ENCODE measurements around the gene NLGN2.

The NLGN2 gene

DNA sequence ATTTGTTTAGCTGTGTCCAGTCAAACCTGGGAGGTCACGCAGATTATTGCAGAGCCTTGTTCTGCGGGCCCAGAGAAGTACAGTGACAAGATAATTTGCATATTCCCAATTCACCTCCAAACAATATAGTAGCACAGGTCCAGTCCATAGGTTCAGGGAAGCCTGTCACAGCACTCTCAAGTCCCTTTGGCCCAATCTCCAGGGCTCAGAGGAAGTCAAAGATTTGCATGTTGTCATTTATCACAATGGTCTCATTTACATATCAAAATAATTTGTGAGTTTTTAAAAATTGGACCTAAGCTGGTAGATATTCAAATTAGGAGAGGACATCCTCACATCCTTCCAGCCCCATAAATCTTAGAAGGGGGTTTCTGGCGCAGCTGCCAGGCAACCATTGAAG lies 59.9 kb downstream of the NLGN2 start:
- DNase-seq: no peak

DNA sequence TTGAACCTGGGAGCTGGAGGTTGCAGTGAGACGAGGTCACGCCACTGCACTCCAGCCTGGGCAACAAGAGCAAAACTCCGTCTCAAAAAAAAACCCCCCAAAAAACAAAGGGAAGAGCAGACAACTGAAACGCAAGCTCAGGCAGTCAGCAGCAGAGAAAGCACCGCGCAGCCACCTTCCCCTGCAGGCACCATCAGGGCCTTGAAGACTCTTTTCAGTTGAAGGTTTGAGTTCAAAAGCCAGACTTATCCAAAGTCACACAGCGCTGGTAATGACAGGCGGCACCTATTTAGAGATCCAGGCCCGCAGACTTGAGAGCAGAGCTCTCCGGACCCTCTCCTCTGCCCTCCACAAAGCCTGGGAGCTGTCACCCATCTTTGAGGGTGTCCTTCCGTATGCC lies 60.6 kb downstream of the NLGN2 start:
- no peak for DNase-seq

DNA sequence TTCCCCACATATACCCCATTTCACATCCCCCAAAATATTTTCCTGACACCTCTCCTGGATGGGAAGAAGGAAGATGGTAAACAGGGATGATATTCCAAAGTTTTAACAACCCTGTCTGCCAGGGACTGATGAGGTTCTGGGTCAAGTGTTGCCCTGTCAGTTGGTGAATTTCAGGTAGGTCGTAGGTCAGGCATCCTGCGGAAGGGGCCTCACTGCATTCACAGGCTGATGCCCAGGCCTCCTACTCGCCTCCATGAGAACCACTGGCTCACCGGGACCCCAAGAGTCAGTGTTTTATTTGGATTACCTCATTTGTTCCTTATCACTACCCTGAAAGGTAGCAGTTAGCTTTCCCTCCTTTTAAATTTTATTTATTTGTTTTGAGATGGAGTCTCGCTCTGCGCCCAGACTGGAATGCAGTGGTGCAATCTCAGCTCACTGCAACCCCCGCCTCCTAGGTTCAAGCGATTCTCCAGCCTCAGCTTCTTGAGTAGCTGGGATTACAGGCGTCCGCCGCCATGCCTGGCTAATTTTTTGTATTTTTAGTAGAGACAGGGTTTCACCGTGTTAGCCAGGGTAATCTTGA lies 61.3 kb downstream of the NLGN2 start:
- no peak for DNase-seq
